GM12878 (cell line): ENCODE measurements around the gene ACCSL. TPM values are rescaled to one million over a fixed set of nuclear protein-coding genes. Genes with fewer than 3 reads are reported as not detected.

Source experiments
- ATAC-seq: fragments of 200-7000 bp; cut with Tn5 transposase; 3 replicates; pipeline ENCODE4 v1.9.1; 2020; ENCODE audit warnings: mild to moderate bottlenecking, moderate library complexity
- BruUV-seq: library from RNA; stranded (reverse); fragments of 400-500 nt; replicated peaks from 2 replicates; lab custom pipeline; 2021; lab: Mats Ljungman, UMichigan
- CTCF ChIA-PET: fragments of 300-600 bp; sonication (Branson Sonifier 250); formaldehyde crosslinking; extraction: SDS; loops from one replicate; lab custom pipeline; 2021; ENCODE audit warnings: inconsistent platforms; lab: Yijun Ruan, JAX
- POLR2A ChIA-PET: fragments of 350-600 bp; formaldehyde crosslinking; extraction: SDS; loops from one replicate; lab custom pipeline; 2021; ENCODE audit warnings: inconsistent platforms; lab: Charles Lee
- RAD21 ChIA-PET: fragments of 300-600 bp; sonication (Branson Sonifier 250); formaldehyde crosslinking; loops from one replicate; lab custom pipeline; 2023; ENCODE audit warnings: antibody characterized with exemption; ENCODE audit not compliant: unreplicated experiment; lab: Charles Lee
- SMC1A ChIA-PET: fragments of 300-600 bp; sonication (Branson Sonifier 250); formaldehyde crosslinking; loops from one replicate; lab custom pipeline; 2023; ENCODE audit not compliant: unreplicated experiment, uncharacterized antibody; lab: Charles Lee
- DNase-seq: peaks from one replicate; pipeline ENCODE4 v3.0.0-alpha.2; 2011; ENCODE audit warnings: low read depth, low spot score
- FAIRE-seq: peaks from 3 replicates; lab custom pipeline; 2011; peaks lifted over from hg19 to GRCh38; lab: Jason Lieb, UNC
- H2AFZ ChIP-seq: 2 replicates; pipeline ENCODE4 v1.6.0; 2011; ENCODE audit warnings: low read depth, low read length, control low read depth; ENCODE audit not compliant: control insufficient read depth
- H3K27ac ChIP-seq: 2 replicates; pipeline ENCODE4 v1.5.1; 2011; ENCODE audit warnings: control low read depth; ENCODE audit not compliant: control insufficient read depth, insufficient read depth
- H3K27me3 ChIP-seq, 2 experiments: replicated peaks in 1 of 2; 2 replicates each; pipeline versions ENCODE4 v1.6.0 to v1.6.1; 2011; ENCODE audit warnings: low read length in 1 of 2; ENCODE audit not compliant: control insufficient read depth in 2 of 2, insufficient read depth in 2 of 2
- H3K36me3 ChIP-seq, 2 experiments: 2 replicates each; pipeline ENCODE4 v1.5.1; 2011; ENCODE audit warnings: low read length in 1 of 2; ENCODE audit not compliant: control insufficient read depth in 2 of 2, insufficient read depth in 2 of 2
- H3K4me1 ChIP-seq: 2 replicates; pipeline ENCODE4 v1.6.1; 2011; ENCODE audit warnings: mild to moderate bottlenecking, low read length, moderate library complexity, mixed read lengths; ENCODE audit not compliant: control insufficient read depth, insufficient read depth
- H3K4me2 ChIP-seq: 2 replicates; pipeline ENCODE4 v1.6.0; 2011; ENCODE audit warnings: control low read depth; ENCODE audit not compliant: control insufficient read depth, insufficient read depth
- H3K4me3 ChIP-seq: fragments of 200-600 bp; sonication (generic); 2 replicates; pipeline ENCODE4 v1.5.1; 2016
- H3K79me2 ChIP-seq: 2 replicates; pipeline ENCODE4 v1.6.0; 2011; ENCODE audit warnings: low read length; ENCODE audit not compliant: control insufficient read depth, insufficient read depth
- H3K9ac ChIP-seq: 2 replicates; pipeline ENCODE4 v1.8.0; 2011; ENCODE audit warnings: low read length, control low read depth, mixed read lengths; ENCODE audit not compliant: control insufficient read depth, insufficient read depth
- H3K9me3 ChIP-seq: replicated peaks from 3 replicates; pipeline ENCODE4 v1.5.1; 2011; ENCODE audit warnings: mild to moderate bottlenecking, low read length; ENCODE audit not compliant: control insufficient read depth, insufficient read depth
- H4K20me1 ChIP-seq: 2 replicates; pipeline ENCODE4 v1.6.0; 2011; ENCODE audit not compliant: control insufficient read depth, insufficient read depth
- CHD2 ChIP-seq: IDR thresholded peaks from 2 replicates; pipeline ENCODE4 v1.6.1; 2011; ENCODE audit warnings: low read depth, low read length, improper control_type of control experiment, borderline replicate concordance
- ELK1 ChIP-seq: IDR thresholded peaks from 2 replicates; pipeline ENCODE4 v1.6.1; 2012; ENCODE audit warnings: low read depth, low read length, improper control_type of control experiment
- GABPA ChIP-seq: IDR thresholded peaks from 2 replicates; pipeline ENCODE4 v1.6.1; 2014; ENCODE audit warnings: antibody characterized with exemption, low read depth, mild to moderate bottlenecking, inconsistent platforms
- HDAC2 ChIP-seq: fragments of 200-600 bp; sonication (generic); IDR thresholded peaks from 2 replicates; pipeline ENCODE4 v1.6.1; 2017
- HDAC6 ChIP-seq: fragments of 200-600 bp; sonication (generic); IDR thresholded peaks from one replicate; pipeline ENCODE4 v1.8.0; 2017; ENCODE audit warnings: antibody characterized with exemption; ENCODE audit not compliant: unreplicated experiment
- MYB ChIP-seq: fragments of 150-350 bp; IDR thresholded peaks from 2 replicates; pipeline ENCODE4 v1.6.1; 2014; ENCODE audit warnings: mild to moderate bottlenecking, low read depth, low read length, borderline replicate concordance
- TCF7 ChIP-seq: IDR thresholded peaks from 2 replicates; pipeline ENCODE4 v1.6.1; 2014; ENCODE audit warnings: antibody characterized with exemption, borderline replicate concordance
- USF2 ChIP-seq: IDR thresholded peaks from 2 replicates; pipeline ENCODE4 v1.6.1; 2011; ENCODE audit warnings: low read depth, low read length, improper control_type of control experiment, borderline replicate concordance
- ZNF622 ChIP-seq: fragments of 450-650 bp; IDR thresholded peaks from 2 replicates; pipeline ENCODE4 v1.6.1; 2017; ENCODE audit warnings: mild to moderate bottlenecking, inconsistent platforms
- WGBS: methylation state at CpG from one replicate; pipeline ENCODE4 v1.1.6; 2016; ENCODE audit warnings: low lambda C conversion rate; ENCODE audit not compliant: insufficient replicate concordance, insufficient coverage; ENCODE audit errors: missing lambda C conversion rate; 5-methylcytosine and 5-hydroxymethylcytosine counted together
- in situ Hi-C: fragments of 300-500 bp; cut with MboI; formaldehyde crosslinking; loops from 9 replicates; pipeline ENCODE4 v1.14.3; 2018; ENCODE audit warnings: mixed read lengths
- intact Hi-C: fragments of 100-400 bp; cut with micrococcal nuclease; formaldehyde crosslinking; loops from one replicate; pipeline ENCODE4 v1.14.2; 2022; ENCODE audit not compliant: unreplicated experiment
- polyA plus RNA-seq, 11 experiments: library from polyadenylated mRNA; depleted of rRNA in 4 of 11; unstranded in 6 of 11; stranded (reverse) in 5 of 11; fragments of >200 nt; fragmentation: Nextera tagmentation in 4 of 11; fragmentation: Illumina TruSeq in 1 of 11; extraction: Ambion mirVana in 4 of 11; extraction: Trizol in 1 of 11; gene quantifications; 1 replicate in 1 of 11; 2 replicates in 10 of 11; pipeline versions ENCODE4 v1.2.1 to v1.2.3, GENCODE V29; 2011 to 2016; ENCODE audit warnings: inconsistent platforms in 2 of 11, missing spikeins in 2 of 11, low read depth in 1 of 11
- total RNA-seq, 4 experiments: library from RNA; depleted of rRNA in 3 of 4; stranded (reverse); fragments of >200 nt in 3 of 4; fragmentation: Illumina TruSeq in 1 of 4; extraction: Trizol in 1 of 4; gene quantifications; 2 replicates each; pipeline versions ENCODE4 v1.2.1 to v1.2.3, GENCODE V29; 2013 to 2021
- TF ChIP-seq, protein P1 (sequence below): fragments of 450-650 bp; IDR thresholded peaks from 2 replicates; pipeline ENCODE4 v1.6.1; 2016; ENCODE audit warnings: mild to moderate bottlenecking
- TF ChIP-seq, protein P2 (sequence below): fragments of 450-650 bp; IDR thresholded peaks from 2 replicates; pipeline ENCODE4 v1.6.1; 2018; ENCODE audit warnings: borderline replicate concordance, mild to moderate bottlenecking; ENCODE audit not compliant: partially characterized antibody

ACCSL gene
- total and polyA plus RNA-seq, 10 of the 15 experiments (the other 5 are each of a cell fraction or from before 2014, with no cell fraction given): 0.15 TPM; not detected in 9

- no TSS peak for BruUV-seq
- H3K4me1 ChIP-seq: peaks cover 9% of the 10 kb centered on the region; the same call in 1 of the 2 replicates
- FAIRE-seq (no peak), ATAC-seq (no peak), DNase-seq (no peak)
- no peak overlapping the region for H3K27ac ChIP-seq
- no peaks in the 10 kb centered on the region for H3K79me2 ChIP-seq
- TF ChIP-seq ZNF622 (no peak), GABPA (no peak), MYB (no peak), HDAC6 (no peak), USF2 (no peak), CHD2 (no peak), ELK1 (no peak), TCF7 (no peak), HDAC2 (no peak)
- TF ChIP-seq, protein P1, sequence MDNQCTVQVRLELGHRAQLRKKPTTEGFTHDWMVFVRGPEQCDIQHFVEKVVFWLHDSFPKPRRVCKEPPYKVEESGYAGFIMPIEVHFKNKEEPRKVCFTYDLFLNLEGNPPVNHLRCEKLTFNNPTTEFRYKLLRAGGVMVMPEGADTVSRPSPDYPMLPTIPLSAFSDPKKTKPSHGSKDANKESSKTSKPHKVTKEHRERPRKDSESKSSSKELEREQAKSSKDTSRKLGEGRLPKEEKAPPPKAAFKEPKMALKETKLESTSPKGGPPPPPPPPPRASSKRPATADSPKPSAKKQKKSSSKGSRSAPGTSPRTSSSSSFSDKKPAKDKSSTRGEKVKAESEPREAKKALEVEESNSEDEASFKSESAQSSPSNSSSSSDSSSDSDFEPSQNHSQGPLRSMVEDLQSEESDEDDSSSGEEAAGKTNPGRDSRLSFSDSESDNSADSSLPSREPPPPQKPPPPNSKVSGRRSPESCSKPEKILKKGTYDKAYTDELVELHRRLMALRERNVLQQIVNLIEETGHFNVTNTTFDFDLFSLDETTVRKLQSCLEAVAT: no peak
- TF ChIP-seq, protein P2, sequence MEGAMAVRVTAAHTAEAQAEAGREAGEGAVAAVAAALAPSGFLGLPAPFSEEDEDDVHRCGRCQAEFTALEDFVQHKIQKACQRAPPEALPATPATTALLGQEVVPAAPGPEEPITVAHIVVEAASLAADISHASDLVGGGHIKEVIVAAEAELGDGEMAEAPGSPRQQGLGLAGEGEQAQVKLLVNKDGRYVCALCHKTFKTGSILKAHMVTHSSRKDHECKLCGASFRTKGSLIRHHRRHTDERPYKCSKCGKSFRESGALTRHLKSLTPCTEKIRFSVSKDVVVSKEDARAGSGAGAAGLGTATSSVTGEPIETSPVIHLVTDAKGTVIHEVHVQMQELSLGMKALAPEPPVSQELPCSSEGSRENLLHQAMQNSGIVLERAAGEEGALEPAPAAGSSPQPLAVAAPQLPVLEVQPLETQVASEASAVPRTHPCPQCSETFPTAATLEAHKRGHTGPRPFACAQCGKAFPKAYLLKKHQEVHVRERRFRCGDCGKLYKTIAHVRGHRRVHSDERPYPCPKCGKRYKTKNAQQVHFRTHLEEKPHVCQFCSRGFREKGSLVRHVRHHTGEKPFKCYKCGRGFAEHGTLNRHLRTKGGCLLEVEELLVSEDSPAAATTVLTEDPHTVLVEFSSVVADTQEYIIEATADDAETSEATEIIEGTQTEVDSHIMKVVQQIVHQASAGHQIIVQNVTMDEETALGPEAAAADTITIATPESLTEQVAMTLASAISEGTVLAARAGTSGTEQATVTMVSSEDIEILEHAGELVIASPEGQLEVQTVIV: no peak
- in situ Hi-C loops (no loop called here), intact Hi-C loops (no loop called here)
- ChIA-PET POLR2A (no interaction called here), SMC1A (no interaction called here), RAD21 (no interaction called here), CTCF (no interaction called here)
- no peaks in the 10 kb centered on the region for H3K27me3 ChIP-seq
- H3K36me3 ChIP-seq: no peaks in the 10 kb centered on the region
- no peak overlapping the region for H2AFZ ChIP-seq
- WGBS: 0% methylated on average over 2 of the region's 2 CpGs
- H3K9me3 ChIP-seq: no peaks in the 10 kb centered on the region
- no peak overlapping the region for H3K9ac ChIP-seq
- no peaks in the 10 kb centered on the region for H4K20me1 ChIP-seq
- H3K4me3 ChIP-seq: no peak overlapping the region
- H3K4me2 ChIP-seq: no peak overlapping the region
These were observed 47.0 kb upstream of the ACCSL start for GRCh38 chr11:44000731-44001130.
